GM21447 (cell line): ENCODE data around the gene RNU6-7.

Experiments
- ATAC-seq: cut with Tn5 transposase; IDR thresholded peaks from one replicate; pipeline ENCODE4 v1.9.1; 2021; ENCODE audit not compliant: unreplicated experiment

RNU6-7 gene

DNA sequence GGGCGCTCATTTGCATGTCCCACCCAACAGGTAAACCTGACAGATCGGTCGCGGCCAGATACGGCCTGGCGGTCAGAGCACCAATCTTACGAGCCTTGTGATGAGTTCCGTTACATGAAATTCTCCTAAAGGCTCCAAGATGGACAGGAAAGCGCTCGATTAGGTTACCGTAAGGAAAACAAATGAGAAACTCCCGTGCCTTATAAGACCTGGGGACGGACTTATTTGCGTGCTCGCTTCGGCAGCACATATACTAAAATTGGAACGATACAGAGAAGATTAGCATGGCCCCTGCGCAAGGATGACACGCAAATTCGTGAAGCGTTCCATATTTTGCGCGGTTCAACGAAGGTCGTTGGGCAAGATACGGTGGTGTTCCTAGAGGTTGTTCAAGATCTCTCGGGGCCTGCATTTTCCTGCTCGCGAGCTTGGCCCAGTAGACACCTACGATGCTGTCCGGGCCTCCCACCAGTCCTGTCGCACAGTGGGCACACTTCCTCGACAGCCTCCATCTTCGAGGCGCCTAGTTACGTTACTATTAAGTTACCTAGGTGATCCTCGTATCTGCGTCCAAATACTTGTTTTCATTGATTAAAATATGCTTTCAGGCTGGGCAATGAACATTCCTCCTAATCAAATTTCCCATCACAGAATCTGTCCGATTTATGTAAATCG lies at the start of gene RNU6-7:
Gene RNU6-7 (plus strand): TSS at position 230 of the 675 bp plus-strand sequence.
- ATAC-seq, result no peak

- ATAC-seq, result no peak
Measured at GRCh38 chr14:32166029-32166428, 35.8 kb upstream of the RNU6-7 start.

DNA sequence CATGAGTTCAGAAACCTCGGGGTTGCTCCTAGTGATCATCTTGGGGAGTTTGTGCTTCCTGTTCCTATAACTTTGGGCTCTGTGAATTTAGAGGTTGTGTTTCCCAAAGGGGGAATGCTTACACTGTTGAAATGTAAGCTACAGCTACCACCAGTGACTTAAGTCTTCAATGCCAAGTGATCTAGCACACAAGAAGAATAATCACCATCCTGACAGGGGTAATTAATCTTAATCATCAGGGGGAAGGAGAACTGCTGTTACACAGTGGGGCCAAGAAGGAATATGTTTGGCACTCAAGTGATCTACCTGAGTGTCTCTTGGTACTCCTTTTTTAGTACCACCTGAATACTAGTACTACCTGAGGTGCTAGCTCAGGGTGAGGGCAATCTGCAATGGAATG lies 34.9 kb upstream of the RNU6-7 start:
- no peak for ATAC-seq

- ATAC-seq, result no peak
Measured at GRCh38 chr14:32167907-32168306, 33.9 kb upstream of the RNU6-7 start.

- ATAC-seq, result no peak
Measured at GRCh38 chr14:32169191-32169590, 32.7 kb upstream of the RNU6-7 start.

DNA sequence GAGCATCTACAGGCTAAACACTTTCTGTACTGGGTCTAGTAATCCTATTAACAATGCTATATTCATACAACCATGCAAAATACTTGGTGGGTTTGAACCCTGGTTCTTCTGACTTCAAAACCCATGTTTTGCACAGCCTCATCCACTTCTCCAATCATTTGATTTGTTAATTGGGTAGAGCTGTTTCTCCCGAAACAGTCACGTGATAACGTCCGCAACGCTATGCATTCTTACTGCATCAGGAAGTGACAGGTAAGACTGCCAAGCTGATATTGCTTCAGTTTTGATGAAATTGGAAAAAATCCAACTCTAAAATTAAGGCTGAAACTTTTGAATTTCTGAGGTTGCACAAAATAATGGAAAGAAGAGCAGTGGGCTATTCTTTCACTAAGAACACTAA lies 30.4 kb upstream of the RNU6-7 start:
- no peak for ATAC-seq

DNA sequence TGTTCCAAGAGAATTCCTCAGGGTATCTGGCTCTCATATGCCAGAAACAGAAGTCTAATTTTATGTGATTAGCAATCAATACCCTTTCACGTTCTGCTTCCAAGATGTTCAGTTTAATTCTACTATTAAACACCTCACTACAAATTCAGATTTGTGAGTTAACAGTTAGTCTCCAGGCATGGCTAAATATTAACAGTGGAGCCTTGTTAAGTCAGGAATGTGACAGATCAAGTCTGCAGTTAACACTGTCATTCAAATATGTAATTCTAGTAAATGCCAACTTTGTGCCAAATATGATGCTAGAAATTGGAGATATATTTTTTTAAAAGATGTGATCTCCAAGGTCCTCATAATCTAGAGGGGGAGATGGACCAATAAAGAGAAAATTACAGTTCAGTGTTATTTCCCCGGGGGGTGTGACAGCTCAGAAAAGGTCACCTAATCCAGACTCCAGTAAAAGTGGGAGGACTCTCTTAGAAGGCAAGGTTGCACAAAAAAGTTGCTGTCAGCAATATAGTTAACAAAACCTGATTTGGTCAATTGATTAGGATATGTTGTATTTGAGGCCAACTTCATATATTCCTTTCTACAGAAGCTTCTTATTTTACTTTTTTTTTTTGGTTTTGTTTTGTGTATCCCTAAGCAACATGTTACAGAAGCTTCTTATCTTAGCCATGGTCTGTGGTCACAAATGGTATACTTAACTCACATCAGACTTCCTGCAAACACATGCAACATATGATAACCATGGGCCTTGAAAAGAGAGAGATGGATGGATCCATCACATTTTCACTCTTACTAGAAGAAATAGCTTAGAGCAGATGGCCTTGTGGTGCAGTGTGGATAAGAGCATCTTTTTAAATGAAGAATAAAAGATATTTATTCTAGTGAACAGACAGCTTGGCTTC lies 18.4 kb upstream of the RNU6-7 start:
- no peak for ATAC-seq

- no peak for ATAC-seq
Measured at GRCh38 chr14:32185097-32185496, 16.7 kb upstream of the RNU6-7 start.

DNA sequence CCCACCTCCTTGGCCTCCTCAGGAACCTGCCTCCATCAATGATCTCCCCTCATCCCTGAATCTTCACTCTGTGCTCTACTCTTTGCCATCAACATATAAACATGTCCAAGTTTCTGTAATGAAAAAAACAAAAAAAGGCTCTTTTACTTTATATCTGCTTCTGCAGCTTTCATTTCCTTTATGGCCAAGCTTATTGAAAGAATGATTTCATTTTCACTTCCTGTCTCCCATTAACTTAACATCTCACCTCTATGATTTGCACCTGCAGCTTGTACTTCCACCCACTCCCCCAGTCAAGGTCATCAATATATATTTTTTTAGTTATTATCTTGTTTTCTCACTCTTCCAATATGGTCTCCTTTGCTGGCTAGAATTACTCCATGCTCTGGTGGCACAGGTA lies 15.6 kb upstream of the RNU6-7 start:
- peak; percentile 66 for ATAC-seq

DNA sequence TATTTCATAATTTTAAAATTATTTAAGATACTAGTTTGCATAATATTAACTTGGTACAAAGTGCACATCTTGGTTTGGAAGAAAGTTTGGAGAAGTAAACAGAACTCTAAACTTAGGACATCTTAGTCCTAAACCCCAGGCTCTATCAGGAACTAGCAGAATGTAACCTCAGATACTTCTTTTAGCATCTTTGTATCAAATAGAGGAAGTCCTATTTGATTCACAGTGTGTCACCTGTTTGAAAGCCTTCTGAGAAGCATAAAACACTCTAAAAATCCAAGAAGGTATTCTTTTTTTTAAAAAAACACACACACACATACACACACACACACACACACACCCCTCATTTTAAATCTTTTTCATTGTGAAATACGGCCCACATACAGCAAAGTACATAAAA lies 12.0 kb upstream of the RNU6-7 start:
- no peak for ATAC-seq

- no peak for ATAC-seq
Measured at GRCh38 chr14:32190673-32191072, 11.2 kb upstream of the RNU6-7 start.

- no peak for ATAC-seq
Measured at GRCh38 chr14:32192712-32193373, 9.0 kb upstream of the RNU6-7 start.

GRCh38 chr14:32193532-32193931 lies 8.3 kb upstream of the RNU6-7 start:
- no peak for ATAC-seq

DNA sequence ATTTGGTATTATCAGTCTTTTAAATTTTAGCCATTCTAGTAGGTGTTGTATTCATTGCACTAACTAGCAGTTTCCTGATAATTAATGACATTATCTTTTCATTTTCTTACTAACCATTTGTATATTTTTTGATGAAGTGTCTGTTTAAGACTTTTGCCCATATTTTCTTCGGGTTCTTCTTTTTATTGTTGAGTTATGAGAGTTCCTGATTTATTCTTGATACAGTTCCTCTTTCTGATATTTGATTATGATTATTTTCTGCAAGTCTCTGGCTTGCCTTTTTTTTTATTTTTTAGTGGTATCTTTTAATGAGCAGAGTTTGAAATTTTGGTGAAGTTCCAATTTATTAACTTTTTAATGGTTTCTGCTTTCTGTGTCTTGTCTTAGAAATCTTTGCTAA lies 6.2 kb upstream of the RNU6-7 start:
- ATAC-seq, result no peak

DNA sequence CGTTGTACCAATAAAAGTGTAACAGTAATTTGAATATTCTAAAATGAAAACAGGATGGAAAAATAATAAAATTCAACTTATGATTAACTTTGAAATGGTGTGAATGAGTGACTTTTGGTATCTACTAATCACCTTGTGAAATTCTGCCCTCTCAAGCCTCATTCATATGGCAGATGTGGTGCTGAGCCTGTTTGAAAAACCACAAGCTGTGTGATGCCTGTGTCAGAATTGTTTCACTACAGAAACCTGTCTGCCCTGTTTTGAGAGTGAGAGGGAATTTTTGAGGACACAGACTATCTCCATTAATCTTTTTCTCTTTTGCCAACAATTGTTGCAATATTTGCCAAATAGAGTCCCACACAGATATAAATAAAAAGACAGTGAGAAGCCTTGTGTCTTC lies 3.9 kb upstream of the RNU6-7 start:
- ATAC-seq, result peak; percentile 34

DNA sequence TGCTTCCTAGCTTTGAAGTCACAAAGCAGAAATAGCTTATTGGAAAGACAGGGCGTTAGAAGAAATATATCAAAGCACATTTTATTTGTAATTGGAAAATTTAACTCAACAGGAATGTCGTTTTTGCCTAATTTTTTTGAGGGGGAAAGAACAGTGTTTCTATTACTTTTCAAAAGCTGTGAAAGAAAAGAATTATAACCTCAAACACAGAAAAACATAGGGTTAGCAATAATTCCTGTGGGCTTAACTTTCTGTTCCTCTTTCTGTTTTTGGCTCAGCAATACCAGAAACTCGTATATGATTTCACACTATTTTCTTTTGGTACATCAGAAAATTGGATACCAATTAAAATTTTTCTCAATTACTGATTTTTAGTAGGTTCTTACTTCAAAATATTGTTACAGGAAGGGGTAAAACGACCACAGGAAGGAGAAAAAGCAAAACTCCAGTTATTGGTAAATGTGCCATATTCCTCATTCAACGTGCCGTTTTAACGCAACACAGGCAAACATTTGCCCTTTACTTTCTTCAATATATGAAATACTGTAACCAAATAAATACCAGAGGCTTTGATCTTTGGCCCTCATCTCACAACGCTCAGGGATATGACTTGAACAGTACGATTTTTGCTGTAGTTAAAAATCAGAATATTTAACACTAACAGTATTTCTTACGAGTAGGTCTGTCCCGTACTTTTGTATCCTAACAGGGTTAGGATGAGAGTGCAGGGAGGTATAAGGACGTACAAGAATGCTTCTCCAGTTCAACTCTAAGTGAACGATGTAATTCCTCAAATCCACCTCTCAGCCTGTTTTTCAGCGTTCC lies 1.3 kb upstream of the RNU6-7 start:
- peak; percentile 30 for ATAC-seq

DNA sequence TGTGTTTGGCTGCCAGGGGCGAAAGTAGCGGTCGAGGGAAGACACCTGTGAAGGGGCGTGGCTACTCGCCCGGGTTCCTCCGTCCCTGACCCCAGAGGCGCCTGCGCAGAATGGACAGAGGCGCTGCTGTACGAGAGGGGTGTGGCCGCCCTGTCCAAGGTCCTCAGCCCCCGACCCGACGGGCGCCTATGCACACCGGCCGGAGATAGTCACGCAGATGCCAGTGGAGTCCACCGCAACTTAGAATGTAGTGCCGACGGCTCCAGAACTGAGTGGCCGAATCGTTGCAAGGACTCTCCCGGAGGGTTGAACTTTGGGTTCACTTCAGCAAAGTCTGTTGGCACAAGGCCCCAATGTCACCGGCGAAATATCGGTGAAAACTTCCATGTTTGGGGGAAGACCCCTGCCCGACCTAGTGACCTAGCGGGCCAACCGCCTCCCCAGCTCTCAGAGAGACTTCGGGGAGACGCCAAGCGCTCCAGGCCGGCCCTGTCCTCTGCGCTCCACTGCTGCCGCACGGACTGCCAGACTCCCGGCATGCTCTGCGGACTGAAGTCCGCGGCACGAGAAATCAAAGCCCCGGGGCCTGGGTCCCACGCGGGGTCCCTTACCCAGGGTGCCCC lies 541 bp upstream of the RNU6-7 start:
- ATAC-seq, result peak; percentile 52

DNA sequence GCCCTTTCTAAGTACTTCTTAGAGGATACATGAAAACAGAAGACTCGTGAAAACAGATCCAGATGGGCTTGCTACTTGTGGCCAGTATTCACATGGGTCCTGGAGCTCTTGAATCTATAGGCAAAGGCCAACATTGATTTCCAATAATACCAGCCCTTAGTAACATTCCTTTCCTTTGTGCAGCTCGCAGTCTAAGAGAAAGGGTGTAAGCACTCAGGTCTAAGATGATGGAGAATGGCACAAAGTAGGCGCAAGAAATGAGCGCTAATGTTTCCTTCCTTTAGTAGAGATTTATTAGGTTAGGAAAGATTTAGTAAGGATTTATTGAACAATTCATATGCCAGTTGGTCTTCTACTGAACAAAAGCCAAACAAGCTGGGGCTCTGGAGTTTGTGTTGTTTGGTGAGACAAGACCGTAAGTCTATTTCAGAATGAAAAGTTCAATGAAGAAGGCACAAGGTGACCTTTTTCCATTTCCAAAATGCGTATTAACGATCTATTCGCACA lies 699 bp downstream of the RNU6-7 start:
- ATAC-seq, result no peak

DNA sequence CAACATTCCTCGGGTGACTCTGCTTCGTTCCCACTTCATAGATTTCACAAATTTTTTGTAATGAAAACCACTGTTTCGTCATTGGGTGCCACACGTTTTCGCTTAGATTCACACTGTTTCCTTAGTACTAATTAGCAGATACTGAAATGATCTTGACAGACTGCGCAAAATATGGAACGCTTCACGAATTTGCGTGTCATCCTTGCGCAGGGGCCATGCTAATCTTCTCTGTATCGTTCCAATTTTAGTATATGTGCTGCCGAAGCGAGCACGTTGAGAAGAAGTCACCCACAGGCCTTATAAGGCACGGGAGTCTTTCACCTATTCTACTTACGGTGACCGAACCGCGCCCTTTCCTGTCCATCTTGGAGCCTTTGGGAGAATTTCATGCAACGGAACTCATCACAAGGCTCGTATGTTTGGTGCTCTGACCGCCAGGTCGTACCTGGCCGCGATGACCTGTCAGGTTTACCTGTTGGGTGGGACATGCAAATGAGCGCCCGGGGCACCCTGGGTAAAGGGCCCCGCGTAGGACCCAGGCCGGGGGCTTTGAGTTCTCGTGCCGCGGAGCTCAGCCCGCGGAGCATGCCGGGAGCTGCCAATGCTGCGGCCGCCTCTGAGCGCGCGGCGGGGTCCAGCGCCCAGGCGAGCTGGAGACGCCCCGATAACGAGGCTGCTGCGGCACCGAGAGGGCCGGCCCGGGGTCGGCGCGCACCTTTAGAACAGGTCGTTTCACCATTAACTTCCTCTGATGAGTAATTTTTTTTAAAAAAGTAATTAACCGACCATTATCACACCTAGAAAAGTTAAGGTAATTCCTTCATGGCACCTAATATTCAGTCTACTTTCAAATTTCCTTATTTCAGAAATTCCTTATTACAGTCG lies 1.4 kb downstream of the RNU6-7 start, which contains the start of gene RNU6-8:
Gene RNU6-8 (minus strand): TSS at position 272 of the 885 bp plus-strand sequence.
- peak; percentile 43 for ATAC-seq
